HG02943 (cell line): ENCODE measurements around the gene FHL2.
A peak's percentile ranks its signal among the peaks of the same experiment; 100 is the strongest.
"Not testable (repeated sequence)": the region's sequence is repeated elsewhere in the genome, so short reads cannot be mapped to it uniquely, and the experiment has no call there.

Experiments
- ATAC-seq: cut with Tn5 transposase; IDR thresholded peaks from one replicate; pipeline ENCODE4 v1.9.1; 2021; ENCODE audit warnings: mild to moderate bottlenecking, low read depth, moderate library complexity; ENCODE audit not compliant: unreplicated experiment

The FHL2 gene

GRCh38 chr2:105361102-105361889, 37.6 kb downstream of the FHL2 start:
- ATAC-seq: no peak

- ATAC-seq: no peak
Measured at GRCh38 chr2:105358593-105358992, 40.3 kb downstream of the FHL2 start.

- no peak for ATAC-seq
Measured at GRCh38 chr2:105357122-105357521, 41.7 kb downstream of the FHL2 start.

- ATAC-seq: no peak
Measured at GRCh38 chr2:105344704-105345345, 54.0 kb downstream of the FHL2 start.

GRCh38 chr2:105339414-105339813, 59.4 kb downstream of the FHL2 start:
- ATAC-seq: no peak

GRCh38 chr2:105338020-105338385, 60.8 kb downstream of the FHL2 start:
- peak; percentile 13 for ATAC-seq

- peak; percentile 85 for ATAC-seq
Measured at GRCh38 chr2:105337122-105338019, 61.5 kb downstream of the FHL2 start, which contains the start of gene C2orf49. TSS of gene C2orf49 (plus strand) at chr2:105337540. CDS start at chr2:105337588, 48 bp downstream.

GRCh38 chr2:105336786-105337121, 62.1 kb downstream of the FHL2 start:
- ATAC-seq: no peak

- no peak for ATAC-seq
Measured at GRCh38 chr2:105335469-105335868, 63.4 kb downstream of the FHL2 start.

GRCh38 chr2:105334211-105334610, 64.6 kb downstream of the FHL2 start:
- ATAC-seq: no peak

- ATAC-seq: no peak
Measured at GRCh38 chr2:105330681-105331375, 68.0 kb downstream of the FHL2 start.

- ATAC-seq: peak; percentile 70
Measured at GRCh38 chr2:105329561-105330495, 69.0 kb downstream of the FHL2 start, which contains the start of gene TGFBRAP1. TSS of gene TGFBRAP1 (minus strand) at chr2:105329735. CDS start at chr2:105308301, 21,434 bp downstream.

- no peak for ATAC-seq
Measured at GRCh38 chr2:105329197-105329554, 69.7 kb downstream of the FHL2 start.

GRCh38 chr2:105328281-105329196, 70.3 kb downstream of the FHL2 start:
- ATAC-seq: no peak

- ATAC-seq: no peak
Measured at GRCh38 chr2:105327690-105328089, 71.2 kb downstream of the FHL2 start.

- not testable (repeated sequence) for ATAC-seq
Measured at GRCh38 chr2:105327271-105327670, 71.6 kb downstream of the FHL2 start.

- ATAC-seq: no peak
Measured at GRCh38 chr2:105325389-105325963, 73.4 kb downstream of the FHL2 start.

- no peak for ATAC-seq
Measured at GRCh38 chr2:105324732-105325131, 74.1 kb downstream of the FHL2 start.
